IPS-20b (cell line): ENCODE results near the gene CNTN4.

Source experiments
- H3K27ac ChIP-seq: one replicate; pipeline ENCODE4 v1.5.1; 2013; ENCODE audit warnings: low read length
- H3K27me3 ChIP-seq: 2 replicates; pipeline ENCODE4 v1.6.1; 2013; ENCODE audit warnings: mild to moderate bottlenecking, low read length, inconsistent platforms; ENCODE audit not compliant: insufficient read depth
- H3K36me3 ChIP-seq: 2 replicates; pipeline ENCODE4 v1.6.1; 2013; ENCODE audit warnings: low read depth, mild to moderate bottlenecking, inconsistent platforms, low read length, moderate library complexity; ENCODE audit not compliant: insufficient read depth
- H3K4me1 ChIP-seq: 2 replicates; pipeline ENCODE4 v1.6.1; 2013; ENCODE audit warnings: mild to moderate bottlenecking, control low read depth, inconsistent platforms, low read length, moderate library complexity; ENCODE audit not compliant: insufficient read depth
- H3K4me3 ChIP-seq: 2 replicates; pipeline ENCODE4 v1.5.1; 2013; ENCODE audit warnings: mild to moderate bottlenecking, low read length, inconsistent platforms
- H3K9ac ChIP-seq: 2 replicates; pipeline ENCODE4 v1.6.1; 2013; ENCODE audit warnings: low read depth, mild to moderate bottlenecking, inconsistent platforms, low read length, moderate library complexity
- H3K9me3 ChIP-seq: 2 replicates; pipeline ENCODE4 v1.6.1; 2013; ENCODE audit warnings: mild to moderate bottlenecking, low read depth, low read length, inconsistent platforms; ENCODE audit not compliant: insufficient read depth

The CNTN4 gene

GRCh38 chr3:3105246-3105645 is 1006.6 kb downstream of the CNTN4 start:
- Histone ChIP-seq H3K4me3 (no peak overlapping the region), H3K27ac (no peak overlapping the region), H3K9ac (no peak overlapping the region), H3K9me3 (no peaks in the 10 kb centered on the region), H3K4me1 (0 out of 2 replicates have a peak, but pooled peaks cover 5% of the 10 kb centered on the region), H3K27me3 (no peaks in the 10 kb centered on the region), H3K36me3 (no peaks in the 10 kb centered on the region)

GRCh38 chr3:3105815-3106214 is 1007.1 kb downstream of the CNTN4 start:
- H3K4me1 ChIP-seq: 0 out of 2 replicates have a peak, but pooled peaks cover 10% of the 10 kb centered on the region
- H3K9ac ChIP-seq: no peak overlapping the region
- H3K27ac ChIP-seq: no peak overlapping the region
- no peaks in the 10 kb centered on the region for H3K27me3 ChIP-seq
- no peak overlapping the region for H3K4me3 ChIP-seq
- H3K36me3 ChIP-seq: no peaks in the 10 kb centered on the region
- H3K9me3 ChIP-seq: no peaks in the 10 kb centered on the region

GRCh38 chr3:3107181-3107580 is 1008.5 kb downstream of the CNTN4 start:
- Histone ChIP-seq H3K36me3 (no peaks in the 10 kb centered on the region), H3K27ac (no peak overlapping the region), H3K27me3 (no peaks in the 10 kb centered on the region), H3K9me3 (no peaks in the 10 kb centered on the region), H3K4me3 (no peak overlapping the region), H3K9ac (no peak overlapping the region), H3K4me1 (0 out of 2 replicates have a peak, but pooled peaks cover 11% of the 10 kb centered on the region)
